HUES48 (cell line): ENCODE measurements around the gene JAKMIP1.
A peak's percentile ranks its signal among the peaks of the same experiment; 100 is the strongest.

Experiments used
- H3K27ac ChIP-seq: one replicate; pipeline ENCODE4 v1.7.0; 2013; ENCODE audit warnings: low read depth, low read length, inconsistent platforms
- H3K27me3 ChIP-seq: 2 replicates; pipeline ENCODE4 v1.6.1; 2013; ENCODE audit warnings: mild to moderate bottlenecking, low read length; ENCODE audit not compliant: control insufficient read depth, insufficient read depth
- H3K36me3 ChIP-seq: 2 replicates; pipeline ENCODE4 v1.6.1; 2013; ENCODE audit warnings: low read length; ENCODE audit not compliant: control insufficient read depth, insufficient read depth
- H3K4me1 ChIP-seq: 2 replicates; pipeline ENCODE4 v1.6.1; 2013; ENCODE audit warnings: mild to moderate bottlenecking, low read length; ENCODE audit not compliant: control insufficient read depth, insufficient read depth
- H3K4me3 ChIP-seq: 2 replicates; pipeline ENCODE4 v1.5.1; 2013; ENCODE audit warnings: mild to moderate bottlenecking, low read depth, low read length
- H3K9ac ChIP-seq: 2 replicates; pipeline ENCODE4 v1.6.1; 2013; ENCODE audit warnings: mild to moderate bottlenecking, low read depth, low read length, moderate library complexity
- H3K9me3 ChIP-seq: 2 replicates; pipeline ENCODE4 v1.6.1; 2013; ENCODE audit warnings: low read length; ENCODE audit not compliant: control insufficient read depth, insufficient read depth

The JAKMIP1 gene

GRCh38 chr4:6017800-6018199 lies 182.5 kb downstream of the JAKMIP1 start:
- Histone ChIP-seq H3K4me3 (no peak overlapping the region), H3K27me3 (no peaks in the 10 kb centered on the region), H3K4me1 (peaks cover 6% of the 10 kb centered on the region; the same call in 1 of the 2 replicates), H3K9me3 (no peaks in the 10 kb centered on the region), H3K27ac (no peak overlapping the region), H3K9ac (no peak overlapping the region), H3K36me3 (no peaks in the 10 kb centered on the region)

- H3K4me3 ChIP-seq = no peak overlapping the region
- H3K9ac ChIP-seq = no peak overlapping the region
- H3K27ac ChIP-seq = no peak overlapping the region
- H3K27me3 ChIP-seq = no peaks in the 10 kb centered on the region
- H3K4me1 ChIP-seq = peaks cover 6% of the 10 kb centered on the region; the same call in 1 of the 2 replicates
- H3K9me3 ChIP-seq = no peaks in the 10 kb centered on the region
- H3K36me3 ChIP-seq = no peaks in the 10 kb centered on the region
These were observed 183.3 kb downstream of the JAKMIP1 start for GRCh38 chr4:6017030-6017429.

DNA sequence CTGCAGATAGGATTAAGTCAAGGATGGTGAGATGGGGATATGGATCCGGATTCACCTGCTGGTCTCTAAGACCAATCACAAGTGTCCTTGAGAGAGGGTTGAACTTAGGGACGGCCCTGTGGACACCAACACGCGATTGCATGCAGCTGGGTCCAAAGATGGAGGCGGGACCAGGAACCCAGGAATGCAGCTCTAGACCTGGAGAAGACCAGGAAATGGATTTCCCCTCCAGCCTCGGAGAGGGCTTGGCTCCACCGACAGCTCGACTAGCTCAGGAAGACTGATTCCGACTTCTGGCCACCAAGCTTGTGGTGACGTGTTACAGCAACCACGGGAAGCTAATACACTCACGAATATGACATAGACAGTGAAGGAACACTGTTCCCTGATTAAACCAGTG lies 186.8 kb downstream of the JAKMIP1 start:
- no peaks in the 10 kb centered on the region for H3K36me3 ChIP-seq
- H3K9ac ChIP-seq = no peak overlapping the region
- no peak overlapping the region for H3K4me3 ChIP-seq
- H3K27me3 ChIP-seq = peaks cover 11% of the 10 kb centered on the region
- H3K4me1 ChIP-seq = no peaks in the 10 kb centered on the region
- no peaks in the 10 kb centered on the region for H3K9me3 ChIP-seq
- no peak overlapping the region for H3K27ac ChIP-seq

DNA sequence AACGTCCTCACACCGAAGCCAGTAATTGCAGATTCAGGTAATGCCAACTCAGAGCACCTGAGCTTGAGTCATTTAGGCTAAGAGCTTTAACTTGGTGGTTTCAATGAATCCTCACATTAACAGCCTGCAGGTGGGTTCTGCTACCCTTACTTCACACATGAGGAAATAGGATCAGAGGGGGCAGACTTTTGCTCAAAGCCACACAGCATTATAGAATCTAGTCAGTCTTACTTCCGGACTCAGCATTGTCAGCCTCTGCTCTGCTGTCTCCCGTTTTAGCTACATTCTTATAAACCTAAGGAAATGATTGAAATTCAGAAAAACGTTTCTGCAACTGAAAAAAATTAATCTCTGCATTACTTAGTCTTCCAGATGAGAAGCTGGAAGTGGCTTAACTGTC lies 188.1 kb downstream of the JAKMIP1 start:
- Histone ChIP-seq H3K4me3 (no peak overlapping the region), H3K4me1 (no peaks in the 10 kb centered on the region), H3K27me3 (peaks cover 25% of the 10 kb centered on the region), H3K27ac (no peak overlapping the region), H3K36me3 (no peaks in the 10 kb centered on the region), H3K9me3 (no peaks in the 10 kb centered on the region), H3K9ac (no peak overlapping the region)

- Histone ChIP-seq H3K36me3 (no peaks in the 10 kb centered on the region), H3K4me3 (no peak overlapping the region), H3K4me1 (no peaks in the 10 kb centered on the region), H3K9me3 (no peaks in the 10 kb centered on the region), H3K27me3 (peaks cover 30% of the 10 kb centered on the region), H3K27ac (no peak overlapping the region), H3K9ac (no peak overlapping the region)
These were observed 188.7 kb downstream of the JAKMIP1 start for GRCh38 chr4:6011686-6012085.

DNA sequence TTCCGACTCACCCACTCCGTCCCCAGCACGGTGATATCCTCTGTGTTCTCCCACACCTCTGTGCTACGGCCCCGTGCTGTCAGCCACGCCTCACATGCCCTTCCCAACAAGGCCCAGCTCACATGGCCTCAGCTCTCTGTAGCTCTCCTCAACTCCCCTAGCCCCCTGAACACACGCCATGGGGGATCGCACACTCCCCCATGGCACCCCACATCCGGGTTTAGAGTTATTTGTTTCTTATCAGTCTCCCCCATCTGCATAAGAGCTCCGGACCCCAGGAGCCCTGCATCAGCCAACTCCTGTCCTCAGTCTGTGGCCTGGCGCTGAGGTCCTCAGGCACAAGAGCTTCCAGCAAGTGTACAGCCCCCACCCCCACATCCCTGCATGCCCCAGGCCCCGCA lies 189.1 kb downstream of the JAKMIP1 start:
- Histone ChIP-seq H3K4me1 (peaks cover 2% of the 10 kb centered on the region; the same call in 1 of the 2 replicates), H3K9ac (no peak overlapping the region), H3K27ac (no peak overlapping the region)

DNA sequence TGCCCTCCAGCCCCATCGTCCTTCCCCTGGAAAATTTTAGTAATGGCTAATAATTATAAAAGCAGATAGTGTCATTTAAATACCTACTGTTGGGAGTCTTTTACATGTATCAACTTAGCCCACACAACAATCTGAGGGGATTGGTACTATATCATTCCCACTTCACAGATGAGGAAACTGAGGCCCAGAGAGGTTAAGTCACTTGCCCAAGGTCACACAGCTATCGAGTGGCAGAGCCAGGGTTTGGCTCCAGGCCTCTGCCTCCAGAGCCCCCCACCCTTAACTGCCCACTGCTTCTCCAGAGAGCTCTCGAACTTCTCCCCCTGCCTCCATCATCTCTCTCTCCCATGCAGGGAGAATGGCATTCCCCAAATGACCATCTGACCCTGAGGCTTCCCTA lies 189.6 kb downstream of the JAKMIP1 start:
- peaks cover 32% of the 10 kb centered on the region for H3K27me3 ChIP-seq
- H3K36me3 ChIP-seq = no peaks in the 10 kb centered on the region
- no peak overlapping the region for H3K27ac ChIP-seq
- H3K9me3 ChIP-seq = no peaks in the 10 kb centered on the region
- H3K4me1 ChIP-seq = peaks cover 3% of the 10 kb centered on the region; the same call in 1 of the 2 replicates
- H3K4me3 ChIP-seq = no peak overlapping the region
- no peak overlapping the region for H3K9ac ChIP-seq

More for the DNA sequence above, 189.1 kb downstream of the JAKMIP1 start:
- Histone ChIP-seq H3K27me3 (peaks cover 32% of the 10 kb centered on the region), H3K36me3 (no peaks in the 10 kb centered on the region), H3K4me3 (no peak overlapping the region), H3K9me3 (no peaks in the 10 kb centered on the region)

DNA sequence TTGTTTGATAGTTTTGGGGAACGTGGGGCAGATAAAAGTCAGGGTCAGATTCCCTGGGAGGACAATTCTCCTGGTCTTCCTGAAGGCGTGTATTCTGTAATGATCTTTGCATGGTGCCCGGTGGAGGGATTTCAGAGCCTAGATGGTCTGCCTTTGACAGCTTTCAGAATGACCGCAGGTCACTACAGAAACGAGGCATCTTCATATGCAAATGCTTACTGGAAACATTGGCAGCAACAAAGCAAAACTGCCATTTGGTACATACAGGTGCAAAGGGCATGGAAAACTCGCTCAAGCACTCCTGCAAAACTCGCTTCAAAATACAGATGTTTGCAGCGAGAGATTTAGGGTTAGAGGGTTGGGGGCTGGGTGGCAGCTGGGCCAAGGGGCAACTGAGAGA lies 190.9 kb downstream of the JAKMIP1 start:
- no peak overlapping the region for H3K4me3 ChIP-seq
- H3K4me1 ChIP-seq = peaks cover 3% of the 10 kb centered on the region; the same call in 1 of the 2 replicates
- no peaks in the 10 kb centered on the region for H3K9me3 ChIP-seq
- H3K27me3 ChIP-seq = peaks cover 32% of the 10 kb centered on the region
- H3K27ac ChIP-seq = no peak overlapping the region
- no peaks in the 10 kb centered on the region for H3K36me3 ChIP-seq
- no peak overlapping the region for H3K9ac ChIP-seq

- Histone ChIP-seq H3K36me3 (no peaks in the 10 kb centered on the region), H3K27ac (no peak overlapping the region), H3K9ac (no peak overlapping the region), H3K27me3 (peaks cover 32% of the 10 kb centered on the region), H3K4me1 (peaks cover 3% of the 10 kb centered on the region; the same call in 1 of the 2 replicates), H3K4me3 (no peak overlapping the region), H3K9me3 (no peaks in the 10 kb centered on the region)
These were observed 191.5 kb downstream of the JAKMIP1 start for GRCh38 chr4:6008766-6009385.

- peaks cover 3% of the 10 kb centered on the region; the same call in 1 of the 2 replicates for H3K4me1 ChIP-seq
- H3K9ac ChIP-seq = no peak overlapping the region
- no peaks in the 10 kb centered on the region for H3K9me3 ChIP-seq
- H3K36me3 ChIP-seq = no peaks in the 10 kb centered on the region
- H3K27me3 ChIP-seq = peaks cover 32% of the 10 kb centered on the region
- H3K4me3 ChIP-seq = peak overlapping the region; percentile 5; the same call in 1 of the 2 replicates
- no peak overlapping the region for H3K27ac ChIP-seq
These were observed 192.2 kb downstream of the JAKMIP1 start for GRCh38 chr4:6008092-6008551.

DNA sequence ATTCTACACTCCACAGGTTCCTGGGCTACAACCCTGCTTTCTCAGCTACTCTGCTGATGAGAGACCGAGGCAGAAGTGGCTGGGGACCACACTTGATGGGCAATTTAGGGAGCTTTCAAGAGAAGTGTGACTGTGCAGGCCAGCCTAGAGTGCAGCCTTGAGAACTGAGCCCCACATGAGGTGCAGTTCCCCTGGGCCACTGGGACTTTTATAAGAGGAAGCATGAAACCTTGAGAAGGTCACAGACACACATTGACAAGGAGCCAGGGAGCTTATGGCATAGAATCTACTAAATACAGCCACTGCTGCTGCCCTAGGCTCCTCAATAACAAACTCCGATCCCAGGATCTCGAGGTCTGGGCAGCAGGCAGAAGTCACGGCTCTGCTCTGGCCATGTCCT lies 195.2 kb downstream of the JAKMIP1 start:
- Histone ChIP-seq H3K9me3 (no peaks in the 10 kb centered on the region), H3K4me1 (peaks cover 3% of the 10 kb centered on the region; the same call in 1 of the 2 replicates), H3K36me3 (no peaks in the 10 kb centered on the region), H3K27ac (no peak overlapping the region), H3K27me3 (peaks cover 32% of the 10 kb centered on the region), H3K4me3 (no peak overlapping the region), H3K9ac (no peak overlapping the region)
